HL-60 (cell line): ENCODE results near the gene C19orf53.

Experiments used
- DNase-seq, 2 experiments: peaks; one replicate each; pipeline ENCODE4 v3.0.0-alpha.2; 2010 to 2020; ENCODE audit warnings: low read depth in 1 of 2, low spot score in 1 of 2
- H3K27ac ChIP-seq: fragments of 250-450 bp; sonication (Bioruptor Pico); replicated peaks from 2 replicates; pipeline ENCODE4 v1.5.1; 2020; ENCODE audit warnings: mild to moderate bottlenecking, moderate library complexity
- H3K27me3 ChIP-seq: fragments of 250-450 bp; sonication (Bioruptor Pico); 2 replicates; pipeline ENCODE4 v1.5.1; 2021; ENCODE audit warnings: mild to moderate bottlenecking, moderate library complexity; ENCODE audit not compliant: insufficient read depth, poor library complexity, severe bottlenecking
- H3K4me3 ChIP-seq: replicated peaks from 2 replicates; pipeline ENCODE4 v1.5.1; 2011; ENCODE audit warnings: mild to moderate bottlenecking, control low read depth, low read length; ENCODE audit not compliant: insufficient read depth
- CTCF ChIP-seq: IDR thresholded peaks from one replicate; pipeline ENCODE4 v1.5.1; 2011; ENCODE audit warnings: low read length, control low read depth, inconsistent platforms; ENCODE audit not compliant: insufficient read depth
- GABPA ChIP-seq: IDR thresholded peaks from 2 replicates; pipeline ENCODE4 v1.6.1; 2012; ENCODE audit warnings: low read depth
- POLR2AphosphoS5 ChIP-seq: IDR thresholded peaks from 2 replicates; pipeline ENCODE4 v1.6.1; 2012; ENCODE audit warnings: low read depth
- REST ChIP-seq: IDR thresholded peaks from 2 replicates; pipeline ENCODE4 v1.6.1; 2012; ENCODE audit warnings: low read depth; ENCODE audit not compliant: insufficient replicate concordance
- SPI1 ChIP-seq: IDR thresholded peaks from 2 replicates; pipeline ENCODE4 v1.6.1; 2012; ENCODE audit warnings: low read depth, mild to moderate bottlenecking, borderline replicate concordance

The C19orf53 gene

GRCh38 chr19:13808856-13809255, 34.6 kb downstream of the C19orf53 start:
- TF ChIP-seq GABPA, result no peak
- no peak for TF ChIP-seq REST
- no peak for TF ChIP-seq SPI1
- no peak for TF ChIP-seq POLR2AphosphoS5
- TF ChIP-seq CTCF, result no peak
- Histone ChIP-seq H3K4me3 (no peak overlapping the region), H3K27me3 (no peaks in the 10 kb centered on the region), H3K27ac (no peak overlapping the region)
- DNase-seq, result no peak

DNA sequence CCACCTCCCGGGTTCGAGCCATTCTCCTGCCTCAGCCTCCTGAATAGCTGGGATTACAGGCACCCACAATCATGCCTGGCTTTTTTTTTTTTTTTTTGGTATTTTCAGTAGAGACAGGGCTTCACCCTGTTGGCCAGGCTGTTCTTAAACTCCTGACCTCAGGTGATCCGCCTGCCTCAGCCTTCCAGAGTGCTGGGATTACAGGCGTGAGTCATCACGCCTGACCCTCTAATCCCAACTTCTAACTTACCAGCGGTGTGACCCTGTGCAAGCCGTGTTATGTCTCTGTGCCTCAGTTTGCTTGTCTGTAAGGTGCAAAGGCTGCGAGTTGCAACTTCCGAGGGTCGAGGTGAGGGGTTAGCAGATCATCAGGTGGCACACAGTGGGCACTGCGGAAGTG, 38.3 kb downstream of the C19orf53 start:
- no peak for TF ChIP-seq POLR2AphosphoS5
- no peak for TF ChIP-seq CTCF
- TF ChIP-seq SPI1, result no peak
- no peak for TF ChIP-seq GABPA
- no peak for TF ChIP-seq REST
- Histone ChIP-seq H3K27ac (no peak overlapping the region), H3K27me3 (no peaks in the 10 kb centered on the region), H3K4me3 (no peak overlapping the region)
- DNase-seq, result no peak

DNA sequence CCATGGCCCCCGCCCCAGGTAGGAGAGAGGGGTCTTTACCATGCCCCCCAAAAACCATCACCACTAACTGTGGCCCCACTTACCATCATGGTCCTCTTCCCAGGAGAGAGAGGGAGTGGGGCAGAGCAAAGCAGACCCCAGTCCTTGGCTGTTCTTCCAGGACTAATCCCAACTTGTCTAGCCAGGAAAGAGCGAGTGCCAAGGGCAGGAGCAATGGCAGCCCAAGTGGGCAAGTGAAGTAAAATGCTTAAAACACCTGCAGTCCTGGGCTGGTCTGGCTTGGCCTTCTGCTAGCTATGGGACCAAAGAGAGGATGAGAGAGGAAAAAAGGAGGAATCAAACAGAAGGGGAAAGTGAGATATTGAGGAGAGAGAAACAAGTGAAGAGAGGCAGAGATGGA, 38.9 kb downstream of the C19orf53 start:
- no peak for DNase-seq
- H3K27ac ChIP-seq, result no peak overlapping the region
- no peak for TF ChIP-seq CTCF
- no peak overlapping the region for H3K4me3 ChIP-seq
- no peaks in the 10 kb centered on the region for H3K27me3 ChIP-seq

DNA sequence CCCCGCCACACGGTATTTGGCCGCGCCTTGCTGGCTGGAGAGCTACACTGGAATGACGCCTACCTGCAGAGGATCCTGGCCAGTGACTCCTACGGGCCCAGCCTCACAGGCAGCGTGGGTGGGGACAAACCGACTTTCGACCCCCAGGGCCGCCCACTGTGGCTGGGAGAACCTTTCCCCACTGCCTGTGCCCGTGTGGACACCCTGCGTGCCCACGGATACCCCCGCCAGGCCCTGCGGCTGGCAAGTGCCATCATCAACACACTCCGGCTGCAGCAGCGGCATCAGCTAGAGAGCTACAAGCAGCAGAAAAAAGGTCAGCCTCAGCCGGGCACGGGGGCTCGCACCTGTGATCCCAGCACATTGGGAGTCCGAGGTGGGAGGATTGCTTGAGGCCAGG, 40.3 kb downstream of the C19orf53 start:
- Histone ChIP-seq H3K27me3 (no peaks in the 10 kb centered on the region), H3K27ac (no peak overlapping the region), H3K4me3 (no peak overlapping the region)
- no peak for DNase-seq
- TF ChIP-seq REST, result no peak
- TF ChIP-seq GABPA, result no peak
- no peak for TF ChIP-seq CTCF
